MM.1S (cell line): ENCODE measurements around the gene GAB1.

Experiments
- CTCF ChIP-seq: fragments of 300-600 bp; sonication (generic); IDR thresholded peaks from 2 replicates; pipeline ENCODE4 v1.5.1; 2016; ENCODE audit warnings: antibody characterized with exemption, low read length, mixed read lengths
- EZH2 ChIP-seq: fragments of 300-600 bp; sonication (generic); optimal IDR thresholded peaks from 2 replicates; pipeline ENCODE3; 2017; ENCODE audit warnings: low read depth, mild to moderate bottlenecking, antibody characterized with exemption, low read length, mixed read lengths

GRCh38 chr4:143441109-143441508, 104.4 kb downstream of the GAB1 start:
- TF ChIP-seq CTCF = no peak
- TF ChIP-seq EZH2 = no peak
